Inferior parietal cortex (tissue), 1 donor: ENCODE measurements around the gene FAF1.

Experiments used
- DNase-seq: peaks from one replicate; pipeline ENCODE4 v3.0.0-alpha.2; 2016; ENCODE audit errors: extremely low spot score

FAF1 gene

DNA sequence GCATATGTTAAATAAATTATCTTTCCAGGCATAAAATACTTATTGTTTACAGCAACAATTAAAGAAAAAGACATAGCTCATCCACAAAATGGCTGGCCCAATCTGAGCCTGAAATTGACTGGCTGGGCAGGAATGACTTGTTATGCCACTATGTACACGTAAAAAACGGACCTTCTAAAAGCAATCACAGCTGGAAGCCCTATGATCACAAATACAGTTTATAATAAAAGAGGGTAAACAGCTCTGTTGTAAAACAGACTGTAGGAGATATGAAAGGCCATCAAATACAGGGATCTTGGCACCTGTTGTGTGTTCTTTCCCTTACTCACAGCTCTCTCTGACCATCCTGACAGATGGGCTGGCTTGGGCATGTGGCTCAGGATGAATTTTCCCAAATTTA lies 466.4 kb downstream of the FAF1 start:
- no peak for DNase-seq

- no peak for DNase-seq
These were observed 467.9 kb downstream of the FAF1 start for GRCh38 chr1:50492142-50492541.

DNA sequence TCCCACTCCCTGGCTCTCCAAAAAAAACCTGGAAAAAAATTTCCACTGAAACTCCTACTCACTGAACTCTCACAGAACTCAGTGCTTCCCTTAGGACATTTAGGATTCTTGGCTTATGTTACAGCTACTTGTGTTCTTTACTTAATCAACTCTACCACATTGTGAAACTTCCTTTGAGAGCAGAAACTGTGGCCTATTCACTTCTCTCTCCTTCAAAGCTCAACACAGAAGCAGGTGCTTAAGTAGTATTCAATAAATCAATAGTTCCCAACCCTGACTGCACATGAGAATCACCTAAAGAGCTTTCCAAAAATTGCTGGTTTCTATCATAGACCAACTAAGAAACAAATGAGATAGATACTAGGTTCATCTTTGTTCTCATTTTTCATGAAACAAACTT lies 468.9 kb downstream of the FAF1 start:
- DNase-seq = no peak

DNA sequence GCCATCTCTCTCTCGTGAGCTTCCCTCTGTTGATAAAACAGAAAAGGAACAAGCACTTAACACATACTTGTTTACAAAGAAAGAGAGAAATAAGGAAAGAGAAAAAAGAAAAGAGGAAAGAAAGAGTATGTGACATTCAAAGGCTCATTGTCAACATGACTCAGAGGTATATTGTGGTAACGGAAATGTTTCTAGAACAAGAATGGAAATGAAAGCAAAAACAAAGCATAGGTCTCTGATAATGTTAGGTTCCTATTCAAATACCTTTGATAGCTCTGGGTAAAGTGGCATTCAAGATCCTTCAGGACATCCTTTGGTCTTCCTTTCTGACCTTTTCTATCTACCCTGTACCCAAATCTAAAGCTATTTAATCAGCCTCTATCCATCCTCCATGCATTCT lies 469.4 kb downstream of the FAF1 start:
- no peak for DNase-seq

- DNase-seq = no peak
These were observed 471.2 kb downstream of the FAF1 start for GRCh38 chr1:50488876-50489275.

- DNase-seq = no peak
These were observed 471.7 kb downstream of the FAF1 start for GRCh38 chr1:50488356-50488755.

DNA sequence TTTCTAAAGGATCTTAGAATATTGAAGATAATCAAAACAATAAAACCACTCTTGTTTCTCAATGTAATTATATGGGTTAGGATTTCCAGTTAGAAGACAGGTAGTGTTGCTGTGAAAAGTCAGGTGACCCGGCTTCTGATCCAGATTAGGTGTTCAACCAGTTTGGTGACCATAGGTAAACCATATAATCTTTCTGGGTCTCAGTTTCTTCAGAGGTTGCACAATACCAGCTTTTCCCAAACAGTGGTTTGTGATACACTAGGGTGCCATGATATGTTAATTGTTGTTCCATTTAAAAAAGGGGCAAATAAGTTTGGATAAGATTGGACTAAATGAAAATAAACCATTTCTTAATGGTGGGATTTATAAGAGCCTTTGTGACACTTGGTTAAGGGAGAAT lies 472.3 kb downstream of the FAF1 start:
- no peak for DNase-seq

DNA sequence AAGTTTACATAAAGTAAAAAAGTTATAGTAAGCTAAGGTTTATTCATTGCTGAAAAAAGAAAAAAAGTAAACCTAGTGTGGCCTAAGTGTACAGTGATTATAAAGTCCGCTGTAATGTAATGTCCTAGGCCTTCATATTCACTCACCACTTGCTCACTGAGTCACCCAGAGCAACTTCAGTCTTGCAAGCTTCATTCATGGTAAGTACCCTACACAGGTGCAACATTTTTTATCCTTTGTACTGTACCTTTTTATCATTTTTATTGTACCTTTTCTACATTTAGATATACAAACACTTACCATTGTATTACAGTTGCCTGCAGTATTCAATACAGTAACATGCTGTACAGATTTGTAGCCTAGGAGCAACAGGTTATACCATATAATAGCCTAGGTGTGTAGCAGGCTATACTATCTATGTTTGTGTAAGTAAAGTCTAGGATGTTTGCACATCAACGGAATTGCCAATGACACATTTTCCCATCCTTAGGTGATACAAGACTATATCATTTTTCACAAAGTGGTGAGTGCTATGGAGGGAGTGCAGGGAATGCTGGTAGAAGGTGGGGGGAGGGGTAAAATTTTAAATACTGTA lies 478.8 kb downstream of the FAF1 start:
- no peak for DNase-seq

- DNase-seq = no peak
These were observed 483.3 kb downstream of the FAF1 start for GRCh38 chr1:50476800-50477199.

DNA sequence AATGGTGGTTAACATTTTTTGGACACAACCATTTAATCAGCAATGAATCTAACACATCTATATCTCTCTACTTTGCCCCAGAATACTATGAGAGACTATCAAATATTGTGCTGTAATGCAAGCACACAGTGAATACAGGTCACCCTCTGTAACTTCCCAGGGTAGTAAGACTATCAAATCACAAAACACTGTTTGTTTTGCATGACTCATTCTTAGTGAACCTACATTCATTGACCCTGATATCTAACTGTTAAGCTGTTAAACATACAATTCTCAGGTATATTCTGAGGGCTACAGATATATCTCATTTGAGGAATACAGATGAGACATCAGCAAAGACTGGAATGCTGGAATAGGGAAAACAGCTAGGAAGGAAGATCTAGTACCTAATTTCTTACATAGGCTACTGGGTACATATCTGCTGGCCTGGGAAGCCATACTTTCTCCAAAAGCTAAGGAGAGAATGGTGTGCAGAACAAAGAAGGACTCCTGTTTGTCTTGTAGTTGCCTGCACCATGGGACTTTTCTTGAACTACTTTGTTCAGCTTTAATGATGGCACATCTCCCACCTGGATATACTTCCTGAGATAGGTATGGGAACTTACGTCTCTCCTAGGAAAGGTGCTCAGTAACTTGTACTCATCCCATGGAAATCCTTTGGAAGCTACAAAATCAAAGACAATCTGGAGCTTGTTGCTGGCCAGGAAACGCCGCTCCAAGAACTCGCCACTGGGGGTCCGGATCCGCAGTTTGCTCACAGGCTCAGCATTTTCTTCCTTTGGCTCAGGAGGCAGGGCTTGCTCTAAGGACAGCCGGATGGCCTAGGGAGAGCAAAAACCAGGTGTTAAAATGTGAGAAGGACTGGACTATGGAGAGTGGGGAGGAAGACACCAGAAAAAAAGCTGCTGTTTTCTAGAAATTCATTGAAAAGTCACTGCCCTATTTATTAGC lies 484.9 kb downstream of the FAF1 start:
- no peak for DNase-seq

DNA sequence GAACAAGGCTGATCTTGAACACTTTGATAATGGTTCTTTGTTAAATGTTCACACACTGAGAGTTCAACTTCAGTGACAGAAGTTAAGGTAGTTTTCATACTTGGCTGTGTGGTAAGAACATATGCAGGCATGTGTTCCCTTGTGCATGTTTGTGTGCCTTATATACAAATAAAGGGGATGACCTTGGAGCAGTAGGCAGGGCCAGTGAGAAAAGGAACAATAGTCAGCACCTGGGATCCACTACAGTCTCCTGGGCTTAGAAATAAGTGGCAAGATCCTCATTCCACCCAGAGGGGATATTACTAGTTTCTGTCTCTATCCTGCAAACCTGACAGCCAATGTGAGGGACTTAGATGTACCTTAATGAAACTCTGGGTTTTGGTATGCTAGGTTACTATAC lies 486.6 kb downstream of the FAF1 start:
- no peak for DNase-seq

DNA sequence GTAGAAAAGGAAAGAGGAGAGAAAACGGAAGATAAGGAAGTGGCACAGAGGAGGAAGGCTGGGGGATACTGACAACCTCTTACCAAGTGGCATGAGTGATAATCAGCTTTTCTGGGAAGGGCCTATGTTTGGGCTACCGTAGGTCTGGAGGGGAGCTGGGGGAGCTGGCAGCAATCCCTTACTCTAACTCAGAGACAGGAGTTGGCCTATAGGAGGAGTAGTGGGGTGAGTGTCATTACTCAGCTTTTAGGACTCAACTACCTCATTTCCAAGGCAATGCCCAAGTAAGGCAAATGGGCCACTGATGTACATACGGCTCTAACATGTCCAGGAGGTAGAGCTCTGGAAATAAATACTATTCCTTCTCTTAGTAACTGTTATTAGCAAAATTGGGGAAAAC lies 488.1 kb downstream of the FAF1 start:
- DNase-seq = no peak

- no peak for DNase-seq
These were observed 497.1 kb downstream of the FAF1 start for GRCh38 chr1:50462964-50463363.

- DNase-seq = no peak
These were observed 501.6 kb downstream of the FAF1 start for GRCh38 chr1:50458507-50458906.

- no peak for DNase-seq
These were observed 505.2 kb downstream of the FAF1 start for GRCh38 chr1:50454911-50455310.

DNA sequence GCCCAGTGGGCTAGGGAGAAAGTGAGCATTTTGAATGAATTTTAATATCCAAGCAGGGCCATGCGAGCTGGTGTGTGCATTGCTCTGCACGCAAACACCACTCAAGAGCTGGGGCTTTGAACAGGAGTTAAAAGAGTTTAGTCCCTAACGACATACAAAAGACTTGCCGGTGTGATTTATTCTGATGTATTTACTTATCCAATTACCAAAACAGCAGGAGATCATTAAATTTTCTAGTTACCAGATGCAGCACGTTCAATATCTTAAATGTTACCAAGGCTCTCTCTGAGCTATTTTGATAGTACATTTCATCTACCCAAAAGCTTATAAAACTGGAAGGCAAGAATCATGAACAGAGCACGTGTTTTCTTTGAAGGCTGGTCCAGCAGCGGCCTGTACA lies 506.8 kb downstream of the FAF1 start:
- no peak for DNase-seq

DNA sequence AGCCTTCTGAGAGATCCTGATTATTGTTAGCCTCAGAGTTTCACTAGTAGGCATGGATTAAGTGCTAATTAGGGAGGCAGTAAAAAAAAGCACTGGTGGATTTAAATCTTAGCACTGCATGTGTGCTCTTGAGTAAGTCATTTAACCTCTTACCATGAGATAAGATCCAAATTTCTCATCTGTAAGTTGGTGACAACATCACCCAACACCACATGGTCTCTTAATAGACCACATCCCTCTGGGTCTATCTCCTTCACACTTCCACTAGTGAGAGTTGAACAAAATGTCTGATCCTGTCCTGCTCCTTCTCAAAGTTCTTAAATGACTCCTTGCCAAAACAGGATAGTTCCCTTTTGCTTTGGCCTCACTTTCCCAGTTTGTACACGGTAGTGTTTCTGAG lies 507.4 kb downstream of the FAF1 start:
- no peak for DNase-seq

DNA sequence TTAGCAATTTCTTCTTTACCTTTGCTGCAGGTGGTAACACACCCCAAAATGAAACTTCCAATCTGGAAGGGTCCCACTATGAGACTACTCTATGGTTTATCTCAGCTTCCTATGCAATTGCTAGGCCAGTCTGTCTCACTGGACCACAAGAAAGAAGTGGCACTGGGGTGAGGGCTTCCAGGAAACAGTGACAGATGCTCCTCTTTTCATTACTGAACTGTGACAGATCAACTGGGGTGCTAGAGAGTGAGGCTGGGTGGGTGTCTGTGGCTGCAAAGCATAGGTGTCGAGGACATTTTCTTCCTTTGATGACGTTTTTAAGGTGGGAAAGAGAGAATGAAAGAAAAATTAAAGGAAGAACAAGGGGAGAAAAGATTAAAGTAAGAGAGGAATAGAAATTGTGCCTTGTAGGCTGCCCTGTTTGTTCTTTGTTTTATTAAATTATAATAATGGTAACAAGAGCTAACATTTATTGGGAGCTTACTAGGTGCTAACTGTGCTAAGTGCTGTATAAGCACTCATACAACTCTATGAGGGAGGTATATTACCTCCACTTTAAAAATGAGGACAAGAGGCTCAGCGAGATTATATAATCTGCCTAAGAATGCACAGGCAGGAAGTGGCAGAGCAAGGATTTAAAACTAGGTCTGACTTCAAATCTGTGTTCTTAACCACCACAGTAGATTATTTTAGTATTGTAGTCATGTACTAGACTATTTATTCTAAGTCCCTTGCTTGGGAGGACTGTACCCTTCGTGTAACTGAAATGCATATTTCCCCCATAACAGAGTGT lies 509.0 kb downstream of the FAF1 start:
- no peak for DNase-seq

DNA sequence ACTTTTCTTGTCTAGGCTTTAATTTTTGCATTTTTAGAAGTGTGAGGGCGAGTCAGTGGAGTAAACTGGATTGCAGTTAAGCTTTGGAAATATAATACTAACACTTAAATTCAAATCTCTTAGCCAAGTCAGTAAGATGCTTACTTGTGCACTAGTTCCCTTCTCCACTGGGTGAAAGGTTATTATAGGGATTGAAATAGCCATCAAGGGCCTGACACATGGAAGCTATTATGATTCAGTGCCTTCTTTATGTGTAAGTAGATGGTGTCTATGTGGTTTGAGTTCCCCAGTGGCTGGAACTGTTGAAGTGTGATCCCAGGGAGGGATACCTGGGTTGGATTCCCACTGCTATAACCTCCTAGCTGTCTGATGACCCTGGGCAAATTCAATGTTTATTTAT lies 512.1 kb downstream of the FAF1 start:
- DNase-seq = no peak

GRCh38 chr1:50441183-50441582 lies 518.9 kb downstream of the FAF1 start:
- DNase-seq = no peak

- no peak for DNase-seq
These were observed 521.1 kb downstream of the FAF1 start for GRCh38 chr1:50438945-50439344.

- no peak for DNase-seq
These were observed 523.6 kb downstream of the FAF1 start for GRCh38 chr1:50436489-50436888.

DNA sequence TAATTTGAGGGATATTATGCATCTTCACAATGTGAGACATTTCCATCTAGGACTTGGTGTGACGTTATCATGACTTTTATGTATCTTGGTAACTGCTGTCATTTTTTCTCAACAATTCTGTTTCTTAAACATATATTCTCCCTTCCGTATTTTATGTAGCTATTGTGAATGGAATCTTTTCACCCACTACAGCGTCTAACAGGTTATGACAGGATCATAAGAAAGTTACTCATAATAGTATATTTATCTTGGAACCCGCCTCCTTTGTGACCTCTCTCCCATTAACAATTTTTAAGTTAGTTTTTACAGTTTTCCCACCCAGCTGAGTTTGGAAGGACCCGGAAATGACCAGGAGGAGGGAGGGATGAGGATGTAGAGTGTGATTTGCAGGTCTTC lies 530.1 kb downstream of the FAF1 start:
- DNase-seq = no peak
